Mesenchymal stem cell (in vitro differentiated cells and primary cell): Measurements from ENCODE around the gene PPM1E.
A peak's percentile ranks its signal among the peaks of the same experiment; 100 is the strongest.

Experiments used
- DNase-seq: peaks from one replicate; pipeline ENCODE4 v3.0.0-alpha.2; 2013
- H2AFZ ChIP-seq: one replicate; pipeline ENCODE4 v1.6.1; 2013; ENCODE audit warnings: low read depth, mild to moderate bottlenecking, control low read depth, inconsistent platforms, low read length, moderate library complexity
- H2AK5ac ChIP-seq: 2 replicates; pipeline ENCODE4 v1.6.1; 2013; ENCODE audit warnings: low read length, moderate library complexity, mild to moderate bottlenecking, inconsistent platforms; ENCODE audit not compliant: severe bottlenecking
- H2BK120ac ChIP-seq: one replicate; pipeline ENCODE4 v1.6.1; 2013; ENCODE audit warnings: low read depth, mild to moderate bottlenecking, inconsistent platforms, low read length, moderate library complexity
- H2BK12ac ChIP-seq, 2 experiments: one replicate each; pipeline ENCODE4 v1.6.1; 2013; ENCODE audit warnings: inconsistent platforms in 2 of 2, low read length in 2 of 2, mild to moderate bottlenecking in 2 of 2, moderate library complexity in 2 of 2, control low read depth in 1 of 2
- H2BK15ac ChIP-seq: one replicate; pipeline ENCODE4 v1.6.1; 2013; ENCODE audit warnings: mild to moderate bottlenecking, low read depth, inconsistent platforms; ENCODE audit not compliant: poor library complexity, severe bottlenecking
- H2BK5ac ChIP-seq: 2 replicates; pipeline ENCODE4 v1.6.1; 2013; ENCODE audit warnings: low read depth, mild to moderate bottlenecking, low read length, control low read depth, inconsistent platforms; ENCODE audit not compliant: poor library complexity, severe bottlenecking
- H3K14ac ChIP-seq, 2 experiments: one replicate each; pipeline ENCODE4 v1.6.1; 2013; ENCODE audit warnings: inconsistent platforms in 2 of 2, low read length in 2 of 2, control low read depth in 1 of 2, mild to moderate bottlenecking in 1 of 2, moderate library complexity in 1 of 2
- H3K18ac ChIP-seq, 2 experiments: one replicate each; pipeline ENCODE4 v1.6.1; 2013; ENCODE audit warnings: inconsistent platforms in 2 of 2, low read length in 2 of 2, control low read depth in 1 of 2, low read depth in 1 of 2, mild to moderate bottlenecking in 1 of 2
- H3K23ac ChIP-seq, 2 experiments: one replicate each; pipeline ENCODE4 v1.6.1; 2013; ENCODE audit warnings: inconsistent platforms in 2 of 2, low read length in 2 of 2, mild to moderate bottlenecking in 2 of 2, moderate library complexity in 2 of 2, control low read depth in 1 of 2
- H3K27ac ChIP-seq: 2 replicates; pipeline ENCODE4 v1.5.1; 2013; ENCODE audit warnings: mild to moderate bottlenecking, moderate library complexity, low read length, control low read depth, inconsistent platforms; ENCODE audit not compliant: poor library complexity, severe bottlenecking
- H3K27me3 ChIP-seq, 2 experiments: 2 replicates each; pipeline versions ENCODE4 v1.6.1 to v1.7.0; 2013; ENCODE audit warnings: low read length in 2 of 2, mild to moderate bottlenecking in 2 of 2, moderate library complexity in 2 of 2, control low read depth in 1 of 2, inconsistent platforms in 1 of 2; ENCODE audit not compliant: control insufficient read depth in 1 of 2, insufficient read depth in 1 of 2
- H3K36me3 ChIP-seq, 2 experiments: 2 replicates each; pipeline versions ENCODE4 v1.6.1 to v1.7.0; 2013; ENCODE audit warnings: low read length in 2 of 2, control low read depth in 1 of 2, inconsistent platforms in 1 of 2, low read depth in 1 of 2, mild to moderate bottlenecking in 1 of 2; ENCODE audit not compliant: insufficient read depth in 2 of 2, control insufficient read depth in 1 of 2
- H3K4ac ChIP-seq, 2 experiments: one replicate each; pipeline ENCODE4 v1.6.1; 2013; ENCODE audit warnings: inconsistent platforms in 2 of 2, low read length in 2 of 2, mild to moderate bottlenecking in 2 of 2, moderate library complexity in 2 of 2, control low read depth in 1 of 2, low read depth in 1 of 2
- H3K4me1 ChIP-seq: 2 replicates; pipeline ENCODE4 v1.6.1; 2013; ENCODE audit warnings: low read depth, low read length, control low read depth; ENCODE audit not compliant: control insufficient read depth, insufficient read depth
- H3K4me2 ChIP-seq: 2 replicates; pipeline ENCODE4 v1.6.1; 2013; ENCODE audit warnings: low read length, mild to moderate bottlenecking, inconsistent platforms; ENCODE audit not compliant: poor library complexity, severe bottlenecking
- H3K4me3 ChIP-seq, 2 experiments: 2 replicates each; pipeline versions ENCODE4 v1.5.1 to v1.7.0; 2013; ENCODE audit warnings: low read length in 2 of 2, mild to moderate bottlenecking in 2 of 2, control low read depth in 1 of 2, low read depth in 1 of 2; ENCODE audit not compliant: insufficient read depth in 1 of 2
- H3K79me1 ChIP-seq: replicated peaks from 2 replicates; pipeline ENCODE4 v1.6.1; 2013; ENCODE audit warnings: mild to moderate bottlenecking, control low read depth, low read length, inconsistent platforms; ENCODE audit not compliant: poor library complexity, severe bottlenecking
- H3K9ac ChIP-seq: 2 replicates; pipeline ENCODE4 v1.7.0; 2013; ENCODE audit warnings: mild to moderate bottlenecking, low read length, moderate library complexity
- H3K9me3 ChIP-seq: 2 replicates; pipeline ENCODE4 v1.7.0; 2013; ENCODE audit warnings: mild to moderate bottlenecking, low read length; ENCODE audit not compliant: control insufficient read depth
- H4K8ac ChIP-seq: one replicate; pipeline ENCODE4 v1.6.1; 2013; ENCODE audit warnings: inconsistent platforms, mild to moderate bottlenecking, low read length, moderate library complexity
- H4K91ac ChIP-seq: one replicate; pipeline ENCODE4 v1.6.1; 2013; ENCODE audit warnings: mild to moderate bottlenecking, low read length, inconsistent platforms
- WGBS: methylation state at CpG from one replicate; pipeline ENCODE4 v1.1.7; 2013; ENCODE audit warnings: mixed read lengths; 5-methylcytosine and 5-hydroxymethylcytosine counted together

Gene PPM1E

GRCh38 chr17:58753026-58753425 lies 2.6 kb upstream of the PPM1E start:
- Histone ChIP-seq H3K79me1 (no peaks in the 10 kb centered on the region), H2AFZ (no peak overlapping the region), H3K36me3 (no peaks in the 10 kb centered on the region), H3K4me1 (peaks cover 14% of the 10 kb centered on the region), H4K8ac (no peak overlapping the region), H3K4me3 (no peak overlapping the region), H3K27me3 (peaks cover 10 to 37% of the 10 kb centered on the region in 2 experiments), H2BK12ac (no peak overlapping the region), H2AK5ac (no peak overlapping the region), H3K9me3 (no peaks in the 10 kb centered on the region), H3K27ac (no peak overlapping the region), H4K91ac (no peak overlapping the region), H3K14ac (no peak overlapping the region), H3K18ac (no peak overlapping the region), H2BK120ac (no peak overlapping the region), H2BK5ac (no peak overlapping the region), H3K23ac (no peak overlapping the region), H3K4me2 (no peak overlapping the region), H2BK15ac (no peak overlapping the region), H3K9ac (no peak overlapping the region), H3K4ac (no peak overlapping the region)
- DNase-seq: no peak
- 71% methylated on average over 1 of the region's 2 CpGs for WGBS

- no peaks in the 10 kb centered on the region for H3K9me3 ChIP-seq
- no peak overlapping the region for H4K91ac ChIP-seq
- DNase-seq: no peak
- no peak overlapping the region for H3K18ac ChIP-seq
- no peak overlapping the region for H2AK5ac ChIP-seq
- no peak overlapping the region for H2BK5ac ChIP-seq
- no peak overlapping the region for H4K8ac ChIP-seq
- no peak overlapping the region for H3K27ac ChIP-seq
- no peak overlapping the region for H3K4ac ChIP-seq
- H2BK12ac ChIP-seq: no peak overlapping the region
- H3K4me2 ChIP-seq: peak overlapping the region; percentile 98
- H3K9ac ChIP-seq: no peak overlapping the region
- H3K27me3 ChIP-seq: peaks cover 19 to 57% of the 10 kb centered on the region in 2 experiments
- no peak overlapping the region for H2BK15ac ChIP-seq
- peaks cover 14% of the 10 kb centered on the region for H3K4me1 ChIP-seq
- no peak overlapping the region for H2BK120ac ChIP-seq
- H3K36me3 ChIP-seq: no peaks in the 10 kb centered on the region
- H3K4me3 ChIP-seq: peak overlapping the region in 1 of 2 experiments; percentile 76
- H3K79me1 ChIP-seq: no peaks in the 10 kb centered on the region
- WGBS: 27% methylated on average over 2 of the region's 2 CpGs
- H3K14ac ChIP-seq: no peak overlapping the region
- no peak overlapping the region for H3K23ac ChIP-seq
- no peak overlapping the region for H2AFZ ChIP-seq
Measured at GRCh38 chr17:58755269-58755576, 431 bp upstream of the PPM1E start.

- no peak overlapping the region for H2AFZ ChIP-seq
- no peak overlapping the region for H2AK5ac ChIP-seq
- H3K23ac ChIP-seq: peak overlapping the region in 1 of 2 experiments; percentile 89
- no peak overlapping the region for H3K18ac ChIP-seq
- H3K4ac ChIP-seq: no peak overlapping the region
- H4K91ac ChIP-seq: no peak overlapping the region
- no peaks in the 10 kb centered on the region for H3K36me3 ChIP-seq
- peak overlapping the region; percentile 22 for H3K9ac ChIP-seq
- H3K27ac ChIP-seq: no peak overlapping the region
- peak overlapping the region; percentile 58 to 76 for H3K4me3 ChIP-seq
- peak overlapping the region; percentile 36 for H4K8ac ChIP-seq
- peak overlapping the region; percentile 33 for H2BK15ac ChIP-seq
- no peaks in the 10 kb centered on the region for H3K9me3 ChIP-seq
- peak; percentile 2 for DNase-seq
- H3K14ac ChIP-seq: no peak overlapping the region
- no peak overlapping the region for H2BK12ac ChIP-seq
- H2BK5ac ChIP-seq: no peak overlapping the region
- H3K27me3 ChIP-seq: peaks cover 32 to 70% of the 10 kb centered on the region in 2 experiments
- 3% methylated on average over 52 of the region's 72 CpGs for WGBS
- no peak overlapping the region for H2BK120ac ChIP-seq
- peaks cover 14% of the 10 kb centered on the region for H3K4me1 ChIP-seq
- H3K4me2 ChIP-seq: peak overlapping the region; percentile 98
- no peaks in the 10 kb centered on the region for H3K79me1 ChIP-seq
Measured at GRCh38 chr17:58756246-58757161, 850 bp downstream of the PPM1E start.

GRCh38 chr17:58757162-58757613 lies 1.5 kb downstream of the PPM1E start:
- no peaks in the 10 kb centered on the region for H3K9me3 ChIP-seq
- H4K91ac ChIP-seq: no peak overlapping the region
- H3K4ac ChIP-seq: no peak overlapping the region
- no peak overlapping the region for H2BK15ac ChIP-seq
- H4K8ac ChIP-seq: no peak overlapping the region
- H3K4me2 ChIP-seq: peak overlapping the region; percentile 98
- no peak overlapping the region for H2AFZ ChIP-seq
- H3K14ac ChIP-seq: no peak overlapping the region
- no peak overlapping the region for H3K9ac ChIP-seq
- 87% methylated on average over 4 of the region's 5 CpGs for WGBS
- H3K79me1 ChIP-seq: no peaks in the 10 kb centered on the region
- peaks cover 14% of the 10 kb centered on the region for H3K4me1 ChIP-seq
- H2BK120ac ChIP-seq: no peak overlapping the region
- H3K36me3 ChIP-seq: no peaks in the 10 kb centered on the region
- peaks cover 32 to 70% of the 10 kb centered on the region in 2 experiments for H3K27me3 ChIP-seq
- no peak for DNase-seq
- no peak overlapping the region for H3K27ac ChIP-seq
- no peak overlapping the region for H2BK12ac ChIP-seq
- H3K4me3 ChIP-seq: no peak overlapping the region
- H3K18ac ChIP-seq: no peak overlapping the region
- no peak overlapping the region for H3K23ac ChIP-seq
- H2BK5ac ChIP-seq: no peak overlapping the region
- no peak overlapping the region for H2AK5ac ChIP-seq
